ENCODE measurements around the gene LRMDA.

GRCh38 chr10:75762431-75762802, 331.0 kb downstream of the LRMDA start:
- no peak for TF ChIP-seq POLR2A (IDR thresholded peaks at IDR 0.05)
- TF ChIP-seq CTCF (IDR thresholded peaks at IDR 0.05): no peak
- no peak for TF ChIP-seq POLR2AphosphoS5 (IDR thresholded peaks at IDR 0.05)
